HFFc6 (cell line): ENCODE data around the gene PRKCE. TPM values are rescaled to one million over a fixed set of nuclear protein-coding genes. Genes with fewer than 3 reads are reported as not detected.

Experiments
- DNase-seq: peaks from one replicate; pipeline ENCODE4 v3.0.0-alpha.2; 2018
- H3K27ac Mint-ChIP-seq: 2 replicates; pipeline ENCODE4 v1.8.0; 2020; ENCODE audit warnings: mild to moderate bottlenecking, mixed read lengths
- H3K27me3 Mint-ChIP-seq: 2 replicates; pipeline ENCODE4 v1.8.0; 2021; ENCODE audit warnings: mild to moderate bottlenecking, moderate library complexity, mixed read lengths; ENCODE audit not compliant: insufficient read depth
- H3K36me3 Mint-ChIP-seq: 2 replicates; pipeline ENCODE4 v1.8.0; 2021; ENCODE audit warnings: low read depth, mixed read lengths
- H3K4me1 Mint-ChIP-seq: 2 replicates; pipeline ENCODE4 v1.8.0; 2020; ENCODE audit warnings: low read depth, mixed read lengths
- H3K4me3 Mint-ChIP-seq: 2 replicates; pipeline ENCODE4 v1.8.0; 2020; ENCODE audit warnings: mild to moderate bottlenecking, moderate library complexity, mixed read lengths
- H3K9me3 Mint-ChIP-seq: 2 replicates; pipeline ENCODE4 v1.8.0; 2020; ENCODE audit warnings: mild to moderate bottlenecking, mixed read lengths
- total RNA-seq, 6 experiments: library from RNA; stranded (reverse); fragmentation: NEBNext Ultra II Directional; extraction: Animal tissue kit (Norgen Biotek cat#: 25700); gene quantifications; 2 replicates in 1 of 6; 3 replicates in 5 of 6; pipeline ENCODE4 v1.2.3, GENCODE V29; 2021
- TF ChIP-seq, protein P1 (sequence below): fragments of 200-600 bp; sonication (generic); IDR thresholded peaks from 2 replicates; pipeline ENCODE4 v1.5.0; 2021; ENCODE audit warnings: antibody characterized with exemption, mild to moderate bottlenecking

The PRKCE gene
- total RNA-seq, 6 experiments from 2014 or later = 10.8 to 13.7 (median 12.0) TPM

- DNase-seq = no peak
- H3K4me1 Mint-ChIP-seq = peaks cover 56% of the 10 kb centered on the region
- no peaks in the 10 kb centered on the region for H3K9me3 Mint-ChIP-seq
- peaks cover 16% of the 10 kb centered on the region for H3K36me3 Mint-ChIP-seq
- H3K4me3 Mint-ChIP-seq = peak overlapping the region; percentile 41
- TF ChIP-seq, protein P1, sequence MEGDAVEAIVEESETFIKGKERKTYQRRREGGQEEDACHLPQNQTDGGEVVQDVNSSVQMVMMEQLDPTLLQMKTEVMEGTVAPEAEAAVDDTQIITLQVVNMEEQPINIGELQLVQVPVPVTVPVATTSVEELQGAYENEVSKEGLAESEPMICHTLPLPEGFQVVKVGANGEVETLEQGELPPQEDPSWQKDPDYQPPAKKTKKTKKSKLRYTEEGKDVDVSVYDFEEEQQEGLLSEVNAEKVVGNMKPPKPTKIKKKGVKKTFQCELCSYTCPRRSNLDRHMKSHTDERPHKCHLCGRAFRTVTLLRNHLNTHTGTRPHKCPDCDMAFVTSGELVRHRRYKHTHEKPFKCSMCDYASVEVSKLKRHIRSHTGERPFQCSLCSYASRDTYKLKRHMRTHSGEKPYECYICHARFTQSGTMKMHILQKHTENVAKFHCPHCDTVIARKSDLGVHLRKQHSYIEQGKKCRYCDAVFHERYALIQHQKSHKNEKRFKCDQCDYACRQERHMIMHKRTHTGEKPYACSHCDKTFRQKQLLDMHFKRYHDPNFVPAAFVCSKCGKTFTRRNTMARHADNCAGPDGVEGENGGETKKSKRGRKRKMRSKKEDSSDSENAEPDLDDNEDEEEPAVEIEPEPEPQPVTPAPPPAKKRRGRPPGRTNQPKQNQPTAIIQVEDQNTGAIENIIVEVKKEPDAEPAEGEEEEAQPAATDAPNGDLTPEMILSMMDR = no peak
- no peaks in the 10 kb centered on the region; the same call in 1 of the 2 replicates for H3K27me3 Mint-ChIP-seq
- peak overlapping the region; percentile 51 for H3K27ac Mint-ChIP-seq
These were observed 467.3 kb downstream of the PRKCE start for GRCh38 chr2:46118656-46119371.

- DNase-seq = peak; percentile 51
- H3K36me3 Mint-ChIP-seq = peaks cover 16% of the 10 kb centered on the region
- H3K4me1 Mint-ChIP-seq = peaks cover 56% of the 10 kb centered on the region
- H3K9me3 Mint-ChIP-seq = no peaks in the 10 kb centered on the region
- peak overlapping the region; percentile 59; the same call in 1 of the 2 replicates for H3K27ac Mint-ChIP-seq
- H3K4me3 Mint-ChIP-seq = no peak overlapping the region; the same call in 1 of the 2 replicates
- TF ChIP-seq, protein P1 = no peak
- no peaks in the 10 kb centered on the region; the same call in 1 of the 2 replicates for H3K27me3 Mint-ChIP-seq
These were observed 468.0 kb downstream of the PRKCE start for GRCh38 chr2:46119453-46119852.

- H3K9me3 Mint-ChIP-seq = no peaks in the 10 kb centered on the region
- H3K4me3 Mint-ChIP-seq = no peak overlapping the region
- peaks cover 56% of the 10 kb centered on the region for H3K4me1 Mint-ChIP-seq
- TF ChIP-seq, protein P1 = no peak
- H3K27ac Mint-ChIP-seq = no peak overlapping the region
- peaks cover 16% of the 10 kb centered on the region for H3K36me3 Mint-ChIP-seq
- H3K27me3 Mint-ChIP-seq = no peaks in the 10 kb centered on the region; the same call in 1 of the 2 replicates
- DNase-seq = no peak
These were observed 469.5 kb downstream of the PRKCE start for GRCh38 chr2:46120792-46121555.

GRCh38 chr2:46122318-46122976, 471.0 kb downstream of the PRKCE start:
- Mint-ChIP-seq H3K36me3 (peaks cover 9% of the 10 kb centered on the region), H3K9me3 (no peaks in the 10 kb centered on the region), H3K4me3 (no peak overlapping the region), H3K27me3 (no peaks in the 10 kb centered on the region; the same call in 1 of the 2 replicates), H3K27ac (no peak overlapping the region), H3K4me1 (peaks cover 41% of the 10 kb centered on the region)
- TF ChIP-seq, protein P1 = no peak
- DNase-seq = no peak

DNA sequence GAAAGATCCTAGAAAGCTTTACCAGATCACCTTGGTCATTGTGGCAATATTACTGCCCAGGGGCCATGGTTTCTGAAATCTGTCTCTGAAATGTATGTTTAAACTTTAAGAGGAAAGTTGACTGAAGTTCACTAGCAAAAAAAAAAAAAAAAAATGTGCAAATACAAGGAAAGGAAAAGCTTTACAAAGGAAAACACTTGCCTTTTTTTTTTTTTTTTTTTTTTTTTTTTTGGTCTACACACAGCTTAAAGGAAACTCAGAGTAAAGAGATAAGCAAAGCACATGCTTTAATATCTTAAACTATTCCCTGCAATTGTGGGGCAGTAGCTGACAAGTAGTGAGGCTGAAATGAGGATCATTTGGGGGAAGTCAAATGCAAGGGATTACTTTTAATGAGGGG, 471.5 kb downstream of the PRKCE start:
- H3K9me3 Mint-ChIP-seq = no peaks in the 10 kb centered on the region
- H3K27me3 Mint-ChIP-seq = no peaks in the 10 kb centered on the region; the same call in 1 of the 2 replicates
- TF ChIP-seq, protein P1 = no peak
- peaks cover 36% of the 10 kb centered on the region for H3K4me1 Mint-ChIP-seq
- H3K27ac Mint-ChIP-seq = no peak overlapping the region
- peaks cover 6% of the 10 kb centered on the region for H3K36me3 Mint-ChIP-seq
- H3K4me3 Mint-ChIP-seq = no peak overlapping the region
- no peak for DNase-seq
